Measurements from ENCODE around the gene CISD3.

The CISD3 gene

DNA sequence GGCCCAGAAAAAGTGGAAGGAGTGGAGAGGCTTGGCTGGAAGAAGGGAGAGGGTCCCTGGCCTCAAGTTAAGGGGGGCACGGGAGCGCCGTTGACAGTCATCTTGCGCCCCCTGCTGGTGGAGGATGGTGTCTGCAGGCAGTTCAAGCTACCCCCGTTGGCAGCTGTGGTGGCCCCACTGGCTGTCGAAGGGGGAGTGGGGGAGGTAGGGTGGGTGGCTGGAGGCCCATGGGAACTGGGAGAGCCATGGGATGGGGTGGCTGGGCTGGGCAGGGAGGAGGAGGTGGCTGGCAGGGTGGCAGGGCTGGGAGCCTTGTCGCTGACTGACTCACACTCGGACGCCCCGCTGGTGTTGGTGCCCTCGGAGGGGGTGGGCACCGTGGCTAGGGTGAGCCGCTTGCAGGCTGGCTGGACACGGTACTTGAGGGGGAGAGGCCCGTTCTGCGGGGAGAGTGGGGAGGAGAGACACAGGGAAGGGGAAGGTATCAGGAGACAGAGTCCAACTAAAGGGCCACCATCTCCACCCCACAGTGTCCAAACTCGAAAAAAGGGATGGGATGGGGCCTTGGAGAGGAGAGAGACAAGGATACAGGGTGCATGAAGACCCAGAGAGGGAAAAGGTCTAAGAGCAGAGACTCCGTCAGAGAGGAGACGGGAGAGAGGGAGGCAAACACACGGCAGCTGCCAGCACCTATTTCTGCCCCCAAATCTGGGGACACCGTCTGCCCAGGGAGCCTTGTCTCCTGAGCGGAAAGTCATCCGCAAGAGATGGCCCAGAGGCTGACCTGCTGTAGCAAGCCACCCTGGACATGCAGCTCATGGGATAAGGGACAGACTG, 5.2 kb downstream of the CISD3 start (continued):
- no peak for TF ChIP-seq GFI1B (tag by site-specific recombination; IDR thresholded peaks at IDR 0.05)
- TF ChIP-seq, protein P1, sequence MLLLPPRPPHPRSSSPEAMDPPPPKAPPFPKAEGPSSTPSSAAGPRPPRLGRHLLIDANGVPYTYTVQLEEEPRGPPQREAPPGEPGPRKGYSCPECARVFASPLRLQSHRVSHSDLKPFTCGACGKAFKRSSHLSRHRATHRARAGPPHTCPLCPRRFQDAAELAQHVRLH (tag by site-specific recombination; IDR thresholded peaks at IDR 0.05), result no peak
- no peak for TF ChIP-seq ZNF140 (tag by site-specific recombination; IDR thresholded peaks at IDR 0.05)
- TF ChIP-seq KLF7 (tag by site-specific recombination; IDR thresholded peaks at IDR 0.05; ENCODE audit: borderline replicate concordance), result no peak
- TF ChIP-seq, protein P2, sequence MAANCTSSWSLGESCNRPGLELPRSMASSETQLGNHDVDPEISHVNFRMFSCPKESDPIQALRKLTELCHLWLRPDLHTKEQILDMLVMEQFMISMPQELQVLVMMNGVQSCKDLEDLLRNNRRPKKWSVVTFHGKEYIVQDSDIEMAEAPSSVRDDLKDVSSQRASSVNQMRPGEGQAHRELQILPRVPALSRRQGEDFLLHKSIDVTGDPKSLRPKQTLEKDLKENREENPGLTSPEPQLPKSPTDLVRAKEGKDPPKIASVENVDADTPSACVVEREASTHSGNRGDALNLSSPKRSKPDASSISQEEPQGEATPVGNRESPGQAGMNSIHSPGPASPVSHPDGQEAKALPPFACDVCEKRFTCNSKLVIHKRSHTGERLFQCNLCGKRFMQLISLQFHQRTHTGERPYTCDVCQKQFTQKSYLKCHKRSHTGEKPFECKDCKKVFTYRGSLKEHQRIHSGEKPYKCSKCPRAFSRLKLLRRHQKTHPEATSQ (tag by site-specific recombination; IDR thresholded peaks at IDR 0.05), result no peak
- no peak for TF ChIP-seq SCRT1 (tag by site-specific recombination; IDR thresholded peaks at IDR 0.05; ENCODE audit: borderline replicate concordance)
- TF ChIP-seq, protein P3, sequence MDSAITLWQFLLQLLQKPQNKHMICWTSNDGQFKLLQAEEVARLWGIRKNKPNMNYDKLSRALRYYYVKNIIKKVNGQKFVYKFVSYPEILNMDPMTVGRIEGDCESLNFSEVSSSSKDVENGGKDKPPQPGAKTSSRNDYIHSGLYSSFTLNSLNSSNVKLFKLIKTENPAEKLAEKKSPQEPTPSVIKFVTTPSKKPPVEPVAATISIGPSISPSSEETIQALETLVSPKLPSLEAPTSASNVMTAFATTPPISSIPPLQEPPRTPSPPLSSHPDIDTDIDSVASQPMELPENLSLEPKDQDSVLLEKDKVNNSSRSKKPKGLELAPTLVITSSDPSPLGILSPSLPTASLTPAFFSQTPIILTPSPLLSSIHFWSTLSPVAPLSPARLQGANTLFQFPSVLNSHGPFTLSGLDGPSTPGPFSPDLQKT (IDR thresholded peaks at IDR 0.05; ENCODE audit: borderline replicate concordance, low read depth, low read length), result no peak
- TF ChIP-seq YY2 (tag by site-specific recombination; IDR thresholded peaks at IDR 0.05), result no peak
- TF ChIP-seq, protein P4, sequence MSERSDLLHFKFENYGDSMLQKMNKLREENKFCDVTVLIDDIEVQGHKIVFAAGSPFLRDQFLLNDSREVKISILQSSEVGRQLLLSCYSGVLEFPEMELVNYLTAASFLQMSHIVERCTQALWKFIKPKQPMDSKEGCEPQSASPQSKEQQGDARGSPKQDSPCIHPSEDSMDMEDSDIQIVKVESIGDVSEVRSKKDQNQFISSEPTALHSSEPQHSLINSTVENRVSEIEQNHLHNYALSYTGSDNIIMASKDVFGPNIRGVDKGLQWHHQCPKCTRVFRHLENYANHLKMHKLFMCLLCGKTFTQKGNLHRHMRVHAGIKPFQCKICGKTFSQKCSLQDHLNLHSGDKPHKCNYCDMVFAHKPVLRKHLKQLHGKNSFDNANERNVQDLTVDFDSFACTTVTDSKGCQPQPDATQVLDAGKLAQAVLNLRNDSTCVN (tag by site-specific recombination; optimal IDR thresholded peaks at IDR 0.05), result no peak
- TF ChIP-seq ZNF2 (tag by site-specific recombination; IDR thresholded peaks at IDR 0.05), result 0 out of 2 replicates have a peak, but pooled peaks have one; percentile 49
- TF ChIP-seq ZNF626 (tag by site-specific recombination; IDR thresholded peaks at IDR 0.05), result no peak
- TF ChIP-seq ZNF549 (tag by site-specific recombination; IDR thresholded peaks at IDR 0.05), result no peak
- no peak for TF ChIP-seq ZNF350 (tag by site-specific recombination; IDR thresholded peaks at IDR 0.05)
- TF ChIP-seq ZNF221 (tag by site-specific recombination; IDR thresholded peaks at IDR 0.05; ENCODE audit: borderline replicate concordance), result no peak
- no peak for TF ChIP-seq ZNF394 (tag by site-specific recombination; IDR thresholded peaks at IDR 0.05; ENCODE audit: borderline replicate concordance)
- TF ChIP-seq ZNF23 (tag by site-specific recombination; IDR thresholded peaks at IDR 0.05; ENCODE audit: borderline replicate concordance), result no peak
- TF ChIP-seq ZNF654 (tag by site-specific recombination; IDR thresholded peaks at IDR 0.05; ENCODE audit: low read depth), result peak; percentile 83
- TF ChIP-seq, protein P5, sequence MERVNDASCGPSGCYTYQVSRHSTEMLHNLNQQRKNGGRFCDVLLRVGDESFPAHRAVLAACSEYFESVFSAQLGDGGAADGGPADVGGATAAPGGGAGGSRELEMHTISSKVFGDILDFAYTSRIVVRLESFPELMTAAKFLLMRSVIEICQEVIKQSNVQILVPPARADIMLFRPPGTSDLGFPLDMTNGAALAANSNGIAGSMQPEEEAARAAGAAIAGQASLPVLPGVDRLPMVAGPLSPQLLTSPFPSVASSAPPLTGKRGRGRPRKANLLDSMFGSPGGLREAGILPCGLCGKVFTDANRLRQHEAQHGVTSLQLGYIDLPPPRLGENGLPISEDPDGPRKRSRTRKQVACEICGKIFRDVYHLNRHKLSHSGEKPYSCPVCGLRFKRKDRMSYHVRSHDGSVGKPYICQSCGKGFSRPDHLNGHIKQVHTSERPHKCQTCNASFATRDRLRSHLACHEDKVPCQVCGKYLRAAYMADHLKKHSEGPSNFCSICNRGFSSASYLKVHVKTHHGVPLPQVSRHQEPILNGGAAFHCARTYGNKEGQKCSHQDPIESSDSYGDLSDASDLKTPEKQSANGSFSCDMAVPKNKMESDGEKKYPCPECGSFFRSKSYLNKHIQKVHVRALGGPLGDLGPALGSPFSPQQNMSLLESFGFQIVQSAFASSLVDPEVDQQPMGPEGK (tag by site-specific recombination; IDR thresholded peaks at IDR 0.05), result peak; percentile 92
- TF ChIP-seq, protein P6, sequence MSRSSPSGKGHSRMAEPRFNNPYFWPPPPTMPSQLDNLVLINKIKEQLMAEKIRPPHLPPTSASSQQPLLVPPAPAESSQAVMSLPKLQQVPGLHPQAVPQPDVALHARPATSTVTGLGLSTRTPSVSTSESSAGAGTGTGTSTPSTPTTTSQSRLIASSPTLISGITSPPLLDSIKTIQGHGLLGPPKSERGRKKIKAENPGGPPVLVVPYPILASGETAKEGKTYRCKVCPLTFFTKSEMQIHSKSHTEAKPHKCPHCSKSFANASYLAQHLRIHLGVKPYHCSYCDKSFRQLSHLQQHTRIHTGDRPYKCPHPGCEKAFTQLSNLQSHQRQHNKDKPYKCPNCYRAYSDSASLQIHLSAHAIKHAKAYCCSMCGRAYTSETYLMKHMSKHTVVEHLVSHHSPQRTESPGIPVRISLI (tag by site-specific recombination; IDR thresholded peaks at IDR 0.05), result no peak
- no peak for TF ChIP-seq ZNF48 (tag by site-specific recombination; IDR thresholded peaks at IDR 0.05)
- no peak for TF ChIP-seq ZNF311 (tag by site-specific recombination; IDR thresholded peaks at IDR 0.05; ENCODE audit: borderline replicate concordance)
- TF ChIP-seq ZNF561 (tag by site-specific recombination; IDR thresholded peaks at IDR 0.05; ENCODE audit: borderline replicate concordance), result no peak
- TF ChIP-seq ZNF223 (tag by site-specific recombination; IDR thresholded peaks at IDR 0.05), result no peak
- TF ChIP-seq, protein P7, sequence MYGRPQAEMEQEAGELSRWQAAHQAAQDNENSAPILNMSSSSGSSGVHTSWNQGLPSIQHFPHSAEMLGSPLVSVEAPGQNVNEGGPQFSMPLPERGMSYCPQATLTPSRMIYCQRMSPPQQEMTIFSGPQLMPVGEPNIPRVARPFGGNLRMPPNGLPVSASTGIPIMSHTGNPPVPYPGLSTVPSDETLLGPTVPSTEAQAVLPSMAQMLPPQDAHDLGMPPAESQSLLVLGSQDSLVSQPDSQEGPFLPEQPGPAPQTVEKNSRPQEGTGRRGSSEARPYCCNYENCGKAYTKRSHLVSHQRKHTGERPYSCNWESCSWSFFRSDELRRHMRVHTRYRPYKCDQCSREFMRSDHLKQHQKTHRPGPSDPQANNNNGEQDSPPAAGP (tag by site-specific recombination; IDR thresholded peaks at IDR 0.05), result peak; percentile 71; the same call in 1 of the 2 replicates
- TF ChIP-seq, protein P8, sequence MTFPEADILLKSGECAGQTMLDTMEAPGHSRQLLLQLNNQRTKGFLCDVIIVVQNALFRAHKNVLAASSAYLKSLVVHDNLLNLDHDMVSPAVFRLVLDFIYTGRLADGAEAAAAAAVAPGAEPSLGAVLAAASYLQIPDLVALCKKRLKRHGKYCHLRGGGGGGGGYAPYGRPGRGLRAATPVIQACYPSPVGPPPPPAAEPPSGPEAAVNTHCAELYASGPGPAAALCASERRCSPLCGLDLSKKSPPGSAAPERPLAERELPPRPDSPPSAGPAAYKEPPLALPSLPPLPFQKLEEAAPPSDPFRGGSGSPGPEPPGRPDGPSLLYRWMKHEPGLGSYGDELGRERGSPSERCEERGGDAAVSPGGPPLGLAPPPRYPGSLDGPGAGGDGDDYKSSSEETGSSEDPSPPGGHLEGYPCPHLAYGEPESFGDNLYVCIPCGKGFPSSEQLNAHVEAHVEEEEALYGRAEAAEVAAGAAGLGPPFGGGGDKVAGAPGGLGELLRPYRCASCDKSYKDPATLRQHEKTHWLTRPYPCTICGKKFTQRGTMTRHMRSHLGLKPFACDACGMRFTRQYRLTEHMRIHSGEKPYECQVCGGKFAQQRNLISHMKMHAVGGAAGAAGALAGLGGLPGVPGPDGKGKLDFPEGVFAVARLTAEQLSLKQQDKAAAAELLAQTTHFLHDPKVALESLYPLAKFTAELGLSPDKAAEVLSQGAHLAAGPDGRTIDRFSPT (tag by site-specific recombination; IDR thresholded peaks at IDR 0.05), result peak; percentile 93
- no peak for TF ChIP-seq ZNF19 (tag by site-specific recombination; IDR thresholded peaks at IDR 0.05; ENCODE audit: low read depth)
- TF ChIP-seq ZNF416 (tag by site-specific recombination; IDR thresholded peaks at IDR 0.05), result no peak
- no peak for TF ChIP-seq PRDM1 (tag by site-specific recombination; IDR thresholded peaks at IDR 0.05)
- no peak for TF ChIP-seq ZNF292 (tag by site-specific recombination; IDR thresholded peaks at IDR 0.05; ENCODE audit: borderline replicate concordance, low read depth)

Measured in HEK293 (cell line).